GM19035 (cell line): ENCODE results near the gene SHMT1.

Source experiments
- ATAC-seq: cut with Tn5 transposase; IDR thresholded peaks from one replicate; pipeline ENCODE4 v1.9.1; 2021; ENCODE audit not compliant: unreplicated experiment

SHMT1 gene

DNA sequence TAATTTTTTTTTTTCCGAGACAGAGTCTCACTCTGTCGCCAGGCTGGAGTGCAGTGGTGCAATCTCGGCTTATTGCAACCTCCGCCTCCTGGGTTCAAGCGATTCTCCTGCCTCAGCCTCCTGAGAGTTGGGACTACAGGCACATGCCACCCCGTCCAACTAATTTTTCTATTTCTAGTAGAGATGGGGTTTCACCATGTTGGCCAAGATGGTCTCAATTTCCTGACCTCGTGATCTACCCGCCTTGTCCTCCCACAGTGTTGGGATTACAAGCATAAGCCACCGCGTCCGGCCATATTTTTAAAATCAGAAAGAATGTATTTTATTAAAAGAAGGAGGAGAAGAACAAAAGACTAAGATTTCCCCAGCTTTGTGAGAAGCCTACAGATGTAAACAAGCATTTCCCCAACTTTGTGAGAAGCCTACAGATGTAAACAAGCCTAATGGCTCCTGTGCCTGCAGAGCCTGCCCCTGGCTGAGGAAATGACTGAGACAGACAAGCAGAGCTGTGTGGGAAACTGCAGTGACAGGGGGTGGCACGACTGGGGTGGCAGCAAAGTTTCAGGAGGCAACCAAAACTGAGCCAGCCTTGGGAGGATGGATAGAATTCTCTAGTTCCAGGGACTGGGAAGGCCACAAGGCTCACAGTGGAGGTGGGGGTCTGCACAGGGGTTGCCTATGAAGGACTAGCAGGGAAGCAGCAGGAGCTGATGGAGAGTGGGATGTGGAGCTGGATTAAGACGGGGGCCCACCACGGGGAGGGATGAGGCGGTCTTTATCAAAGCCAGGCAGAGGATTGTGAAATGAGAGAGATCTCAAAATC lies 71.4 kb downstream of the SHMT1 start:
- no peak for ATAC-seq

DNA sequence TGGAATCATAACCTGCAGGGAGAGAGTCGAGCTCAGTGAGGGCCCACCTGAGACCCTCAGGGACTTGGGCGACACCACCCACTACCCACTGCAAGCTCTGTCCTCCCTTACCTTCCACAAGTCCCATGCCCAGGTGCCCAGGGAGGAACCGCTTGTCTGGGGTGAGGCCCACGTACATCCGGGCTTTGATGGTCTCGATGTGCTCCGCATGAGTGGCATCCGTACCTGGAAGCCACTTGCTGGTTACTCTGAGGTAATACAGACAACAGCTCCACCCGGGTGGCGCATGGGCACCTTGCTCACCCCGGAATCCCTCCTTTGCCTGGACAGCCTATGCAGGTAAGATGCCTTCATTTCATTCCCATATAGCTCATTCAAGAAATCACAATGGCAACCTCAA lies 78.1 kb downstream of the SHMT1 start:
- ATAC-seq = no peak

DNA sequence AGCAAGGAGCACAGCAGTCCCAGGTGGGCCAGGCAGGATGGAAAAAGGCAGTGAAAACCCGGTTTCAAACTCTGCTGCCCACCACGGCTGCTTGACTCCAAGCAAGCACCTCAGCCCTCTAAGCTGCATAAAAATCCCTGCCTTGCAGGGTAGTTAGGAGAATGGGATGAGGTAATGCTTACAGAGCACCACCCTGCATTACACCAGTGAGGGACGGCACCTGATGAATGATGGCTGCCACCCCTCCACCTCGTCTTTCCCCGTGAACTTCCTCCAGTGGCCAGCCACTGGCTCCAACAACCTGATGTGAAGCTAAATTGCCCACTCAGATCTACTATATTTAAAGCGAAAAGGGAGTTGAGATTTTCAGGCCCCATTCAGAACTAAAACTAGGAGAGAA lies 81.6 kb downstream of the SHMT1 start:
- ATAC-seq = no peak

DNA sequence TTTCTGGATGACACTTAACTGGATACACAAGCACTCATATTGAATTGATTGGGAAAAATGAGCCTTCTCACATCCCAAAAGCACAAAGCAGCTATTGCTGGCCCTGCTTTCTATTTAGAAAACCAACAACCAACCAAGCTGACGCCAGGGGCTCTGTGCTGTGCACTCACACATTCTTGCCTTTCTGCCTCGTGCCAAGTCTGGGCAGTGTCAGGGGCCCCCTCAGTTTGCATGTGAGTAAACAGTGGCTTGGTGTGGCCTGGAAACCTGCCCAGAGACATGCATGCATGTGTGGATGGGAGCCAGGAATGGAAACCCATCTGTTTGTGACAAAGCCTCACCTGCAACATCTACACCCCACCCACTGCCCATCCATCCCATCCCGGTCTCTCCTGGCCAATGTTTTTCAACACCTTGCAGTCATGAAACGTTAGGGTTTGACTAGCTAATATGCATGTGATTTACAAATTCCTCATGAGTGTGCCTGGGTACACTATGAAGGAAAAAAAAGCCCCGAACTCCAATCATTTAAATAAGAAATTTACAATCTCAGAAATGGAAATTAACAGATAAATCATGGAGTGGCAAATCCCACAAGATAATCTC lies 82.5 kb downstream of the SHMT1 start:
- no peak for ATAC-seq

DNA sequence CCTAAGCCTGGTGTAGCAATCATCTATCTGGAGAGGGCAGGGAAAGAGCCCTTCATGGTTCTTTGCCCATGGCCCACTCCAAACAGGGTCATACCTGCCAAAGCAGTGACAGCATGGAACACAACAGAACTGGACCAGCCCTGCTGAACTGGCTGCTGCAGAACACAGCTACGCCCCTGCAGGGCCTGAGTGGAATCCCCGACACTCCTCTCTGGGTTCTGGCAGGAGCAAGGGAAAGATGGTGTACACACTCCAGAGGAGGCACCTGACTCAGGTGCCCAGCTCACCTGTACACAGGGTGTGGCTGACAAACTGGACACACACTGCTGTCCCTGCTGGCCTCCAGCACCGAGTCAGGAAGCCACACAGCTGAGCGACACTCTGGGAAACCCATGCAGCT lies 83.1 kb downstream of the SHMT1 start:
- ATAC-seq = no peak

DNA sequence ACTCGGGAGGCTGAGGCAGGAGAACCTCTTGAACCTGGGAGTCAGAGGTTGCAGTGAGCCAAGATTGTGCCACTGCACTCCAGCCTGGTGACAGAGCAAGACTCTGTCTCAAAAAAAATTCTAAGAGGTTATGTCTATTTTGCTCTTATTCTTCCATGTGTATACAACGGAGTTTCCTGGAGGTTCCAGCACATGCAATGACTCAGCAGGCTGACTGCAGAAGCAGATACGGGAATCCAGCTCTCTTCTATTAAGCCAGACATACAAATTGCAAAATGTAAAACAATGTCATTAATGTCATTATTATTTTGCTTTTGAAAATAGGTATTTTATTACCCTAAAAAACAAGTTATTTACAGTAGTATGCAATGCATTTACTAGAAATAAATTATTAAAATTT lies 84.5 kb downstream of the SHMT1 start:
- ATAC-seq = no peak
